Measurements from ENCODE around the gene USP34. TPM values are rescaled to one million over a fixed set of nuclear protein-coding genes. Genes with fewer than 3 reads are reported as not detected.
A peak's percentile ranks its signal among the peaks of the same experiment; 100 is the strongest.

The USP34 gene
- total and polyA plus RNA-seq, 9 of the 15 experiments (the other 6 are each of a cell fraction or from before 2014, with no cell fraction given), result 19.8 to 108 (median 67.8) TPM

- no peaks in the 10 kb centered on the region for H4K20me1 ChIP-seq (replicated peaks; ENCODE audit: control insufficient read depth, insufficient read depth, low read length)
- CTCF ChIA-PET (ENCODE audit: low intra/inter-chr PET ratio), result no interaction called here
- no peaks in the 10 kb centered on the region for H3K9me1 ChIP-seq (ENCODE audit: control insufficient read depth, insufficient read depth, low read length)
- no TSS peak for BruUV-seq (replicated peaks)
- WGBS (ENCODE audit: insufficient coverage, low coverage, missing lambda C conversion rate), result 24% methylated on average over 1 of the region's 1 CpG
- peak; percentile 34; the same call in 1 of the 3 replicates for ATAC-seq
- no peak for DNase-seq (ENCODE audit: extremely low read depth in 1 of 4, low spot score in 3 of 4)
- H3K4me2 ChIP-seq (ENCODE audit: insufficient read depth, low read length), result no peak overlapping the region
- H3K79me2 ChIP-seq (ENCODE audit: control insufficient read depth, insufficient read depth, low read length), result no peaks in the 10 kb centered on the region
- no peaks in the 10 kb centered on the region for H3K27me3 ChIP-seq (ENCODE audit: control insufficient read depth in 2 of 2, insufficient read depth in 2 of 2, low read length in 2 of 2)
- H3K9me3 ChIP-seq (replicated peaks; ENCODE audit: control insufficient read depth, insufficient read depth, low read depth, low read length), result no peaks in the 10 kb centered on the region
- no peak overlapping the region; the same call in 2 of the 3 replicates for H3K27ac ChIP-seq (ENCODE audit: extremely low read depth, low read depth, low read length)
- no peak overlapping the region for H3K4me3 ChIP-seq
- no peak overlapping the region for H2AFZ ChIP-seq (ENCODE audit: low read depth, low read length)
- H3K36me3 ChIP-seq (ENCODE audit: control insufficient read depth, insufficient read depth, low read length), result peaks cover 62% of the 10 kb centered on the region
- no peaks in the 10 kb centered on the region for H3K4me1 ChIP-seq (replicated peaks in 1 of 2; ENCODE audit: control insufficient read depth in 2 of 2, insufficient read depth in 2 of 2, low read length in 2 of 2)
- peak; percentile 44 for FAIRE-seq
- in situ Hi-C loops (cut with MboI) (no loop called here), intact Hi-C loops (cut with micrococcal nuclease) (no loop called here)
- POLR2A ChIA-PET, result interaction anchor here (0.7 to 0.8 kb wide), 2 partner anchors 14 to 37 kb away, joined by 3 read pairs; no protein-coding TSS in a partner anchor
- no peak overlapping the region for H3K9ac ChIP-seq (ENCODE audit: insufficient read depth in 1 of 2, low read depth in 2 of 2, low read length in 2 of 2)
- TF ChIP-seq MEIS2 (IDR thresholded peaks at IDR 0.05; ENCODE audit: partially characterized antibody) (peak; percentile 31), ZNF197 (CRISPR knock-in tag; IDR thresholded peaks at IDR 0.05; ENCODE audit: low read depth) (peak; percentile 56; the same call in 1 of the 2 replicates), KDM5B (IDR thresholded peaks at IDR 0.05; ENCODE audit: insufficient replicate concordance, low read depth, low read length) (no peak), TEAD4 (IDR thresholded peaks at IDR 0.05; ENCODE audit: low read length) (peak; percentile 53; the same call in 1 of the 2 replicates), TEAD4 (CRISPR knock-in tag; IDR thresholded peaks at IDR 0.05; ENCODE audit: borderline replicate concordance) (no peak), MXI1 (IDR thresholded peaks at IDR 0.05; ENCODE audit: low read depth, low read length) (no peak), CUX1 (CRISPR knock-in tag; IDR thresholded peaks at IDR 0.05) (no peak), KAT8 (IDR thresholded peaks at IDR 0.05; ENCODE audit: low read depth) (no peak), TEAD1 (CRISPR knock-in tag; IDR thresholded peaks at IDR 0.05) (no peak), FOSL1 (tag; conservative IDR thresholded peaks at IDR 0.05) (0 out of 2 replicates have a peak, but pooled peaks have one; percentile 13), KLF6 (CRISPR knock-in tag; IDR thresholded peaks at IDR 0.05; ENCODE audit: borderline replicate concordance) (no peak)
- TF ChIP-seq, protein P1, sequence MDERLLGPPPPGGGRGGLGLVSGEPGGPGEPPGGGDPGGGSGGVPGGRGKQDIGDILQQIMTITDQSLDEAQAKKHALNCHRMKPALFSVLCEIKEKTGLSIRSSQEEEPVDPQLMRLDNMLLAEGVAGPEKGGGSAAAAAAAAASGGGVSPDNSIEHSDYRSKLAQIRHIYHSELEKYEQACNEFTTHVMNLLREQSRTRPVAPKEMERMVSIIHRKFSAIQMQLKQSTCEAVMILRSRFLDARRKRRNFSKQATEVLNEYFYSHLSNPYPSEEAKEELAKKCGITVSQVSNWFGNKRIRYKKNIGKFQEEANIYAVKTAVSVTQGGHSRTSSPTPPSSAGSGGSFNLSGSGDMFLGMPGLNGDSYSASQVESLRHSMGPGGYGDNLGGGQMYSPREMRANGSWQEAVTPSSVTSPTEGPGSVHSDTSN (CRISPR knock-in tag; IDR thresholded peaks at IDR 0.05; ENCODE audit: low read depth), result no peak
- TF ChIP-seq, protein P1 (tag; conservative IDR thresholded peaks at IDR 0.05; ENCODE audit: low read depth), result 0 out of 2 replicates have a peak, but pooled peaks have one; percentile 40
- TF ChIP-seq, protein P2, sequence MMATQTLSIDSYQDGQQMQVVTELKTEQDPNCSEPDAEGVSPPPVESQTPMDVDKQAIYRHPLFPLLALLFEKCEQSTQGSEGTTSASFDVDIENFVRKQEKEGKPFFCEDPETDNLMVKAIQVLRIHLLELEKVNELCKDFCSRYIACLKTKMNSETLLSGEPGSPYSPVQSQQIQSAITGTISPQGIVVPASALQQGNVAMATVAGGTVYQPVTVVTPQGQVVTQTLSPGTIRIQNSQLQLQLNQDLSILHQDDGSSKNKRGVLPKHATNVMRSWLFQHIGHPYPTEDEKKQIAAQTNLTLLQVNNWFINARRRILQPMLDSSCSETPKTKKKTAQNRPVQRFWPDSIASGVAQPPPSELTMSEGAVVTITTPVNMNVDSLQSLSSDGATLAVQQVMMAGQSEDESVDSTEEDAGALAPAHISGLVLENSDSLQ (IDR thresholded peaks at IDR 0.05), result 0 out of 2 replicates have a peak, but pooled peaks have one; percentile 17
Measured at GRCh38 chr2:61318553-61318952, 152.3 kb downstream of the USP34 start.

Data from K562 (cell line).